ENCODE results near the gene UBA3.

The UBA3 gene

GRCh38 chr3:69103123-69103522 is 23.0 kb upstream of the UBA3 start:
- no peak for DNase-seq (ENCODE audit: extremely low read depth, low read depth)
- TF ChIP-seq CTCF (IDR thresholded peaks at IDR 0.05; ENCODE audit: low read depth, low read length): no peak

- no peak for DNase-seq (ENCODE audit: extremely low read depth, low read depth)
- TF ChIP-seq CTCF (IDR thresholded peaks at IDR 0.05; ENCODE audit: low read depth, low read length): no peak
Measured at GRCh38 chr3:69102384-69102783, 22.2 kb upstream of the UBA3 start.

- no peak for TF ChIP-seq CTCF (IDR thresholded peaks at IDR 0.05; ENCODE audit: low read depth, low read length)
Measured at GRCh38 chr3:69099576-69099975, 19.4 kb upstream of the UBA3 start.

GRCh38 chr3:69097407-69098086 is 17.4 kb upstream of the UBA3 start:
- no peak for TF ChIP-seq CTCF (IDR thresholded peaks at IDR 0.05; ENCODE audit: low read depth, low read length)
- no peak for DNase-seq (ENCODE audit: extremely low read depth, low read depth)

More at GRCh38 chr3:69099576-69099975, 19.4 kb upstream of the UBA3 start:
- DNase-seq (ENCODE audit: extremely low read depth, low read depth): no peak

- DNase-seq (ENCODE audit: extremely low read depth, low read depth): no peak
- TF ChIP-seq CTCF (IDR thresholded peaks at IDR 0.05; ENCODE audit: low read depth, low read length): no peak
Measured at GRCh38 chr3:69096299-69096698, 16.1 kb upstream of the UBA3 start.

- no peak for DNase-seq (ENCODE audit: extremely low read depth, low read depth)
- no peak for TF ChIP-seq CTCF (IDR thresholded peaks at IDR 0.05; ENCODE audit: low read depth, low read length)
Measured at GRCh38 chr3:69095636-69096035, 15.5 kb upstream of the UBA3 start.

GRCh38 chr3:69094467-69095205 is 14.5 kb upstream of the UBA3 start:
- no peak for DNase-seq (ENCODE audit: extremely low read depth, low read depth)
- no peak for TF ChIP-seq CTCF (IDR thresholded peaks at IDR 0.05; ENCODE audit: low read depth, low read length)
